ENCODE results near the gene PAX3. TPM values are rescaled to one million over a fixed set of nuclear protein-coding genes. Genes with fewer than 3 reads are reported as not detected.
A peak's percentile ranks its signal among the peaks of the same experiment; 100 is the strongest.

Gene PAX3
- total and polyA plus RNA-seq, 2 donors: 3.3 TPM; not detected in 1

GRCh38 chr2:222297600-222297935 lies 1.2 kb downstream of the PAX3 start:
- no peaks in the 10 kb centered on the region for H3K4me1 ChIP-seq (ENCODE audit: insufficient read depth)

GRCh38 chr2:222296911-222297599 lies 1.7 kb downstream of the PAX3 start:
- Histone ChIP-seq H3K4me1 (ENCODE audit: insufficient read depth) (no peaks in the 10 kb centered on the region), H3K36me3 (ENCODE audit: insufficient read depth) (no peaks in the 10 kb centered on the region), H3K4me3 (ENCODE audit: low read depth, low read length) (no peak overlapping the region), H3K27ac (ENCODE audit: low read depth) (no peak overlapping the region)
- 10% methylated on average over 36 of the region's 36 CpGs for WGBS
- DNase-seq (ENCODE audit: extremely low spot score): no peak

More at GRCh38 chr2:222297600-222297935, 1.2 kb downstream of the PAX3 start:
- WGBS: 14% methylated on average over 6 of the region's 6 CpGs
- H3K36me3 ChIP-seq (ENCODE audit: insufficient read depth): no peaks in the 10 kb centered on the region
- no peak overlapping the region for H3K27ac ChIP-seq (ENCODE audit: low read depth)
- DNase-seq (ENCODE audit: extremely low spot score): no peak
- no peak overlapping the region for H3K4me3 ChIP-seq (ENCODE audit: low read depth, low read length)

GRCh38 chr2:222296311-222296741 lies 2.5 kb downstream of the PAX3 start:
- 11% methylated on average over 6 of the region's 6 CpGs for WGBS
- no peak overlapping the region for H3K4me3 ChIP-seq (ENCODE audit: low read depth, low read length)
- no peaks in the 10 kb centered on the region for H3K36me3 ChIP-seq (ENCODE audit: insufficient read depth)
- no peak for DNase-seq (ENCODE audit: extremely low spot score)
- no peaks in the 10 kb centered on the region for H3K4me1 ChIP-seq (ENCODE audit: insufficient read depth)
- H3K27ac ChIP-seq (ENCODE audit: low read depth): no peak overlapping the region

- 4% methylated on average over 33 of the region's 33 CpGs for WGBS
- no peak for DNase-seq (ENCODE audit: extremely low spot score)
- peaks cover 3% of the 10 kb centered on the region for H3K4me1 ChIP-seq (ENCODE audit: insufficient read depth)
Measured at GRCh38 chr2:222295368-222296062, 3.3 kb downstream of the PAX3 start.

GRCh38 chr2:222294996-222295367 lies 3.8 kb downstream of the PAX3 start:
- H3K36me3 ChIP-seq (ENCODE audit: insufficient read depth): no peaks in the 10 kb centered on the region
- H3K4me3 ChIP-seq (ENCODE audit: low read depth, low read length): no peak overlapping the region
- WGBS: 4% methylated on average over 27 of the region's 27 CpGs
- peaks cover 3% of the 10 kb centered on the region for H3K4me1 ChIP-seq (ENCODE audit: insufficient read depth)
- DNase-seq (ENCODE audit: extremely low spot score): no peak
- H3K27ac ChIP-seq (ENCODE audit: low read depth): no peak overlapping the region

More at GRCh38 chr2:222295368-222296062, 3.3 kb downstream of the PAX3 start:
- Histone ChIP-seq H3K36me3 (ENCODE audit: insufficient read depth) (no peaks in the 10 kb centered on the region), H3K27ac (ENCODE audit: low read depth) (no peak overlapping the region), H3K4me3 (ENCODE audit: low read depth, low read length) (peak overlapping the region; percentile 15)

GRCh38 chr2:222293660-222294630 lies 4.9 kb downstream of the PAX3 start:
- Histone ChIP-seq H3K27ac (ENCODE audit: low read depth) (no peak overlapping the region), H3K4me3 (ENCODE audit: low read depth, low read length) (no peak overlapping the region), H3K4me1 (ENCODE audit: insufficient read depth) (peaks cover 3% of the 10 kb centered on the region), H3K36me3 (ENCODE audit: insufficient read depth) (no peaks in the 10 kb centered on the region)
- DNase-seq (ENCODE audit: extremely low spot score): no peak
- 12% methylated on average over 36 of the region's 36 CpGs for WGBS

- DNase-seq (ENCODE audit: extremely low spot score): no peak
- no peak overlapping the region for H3K27ac ChIP-seq (ENCODE audit: low read depth)
- H3K36me3 ChIP-seq (ENCODE audit: insufficient read depth): no peaks in the 10 kb centered on the region
- 41% methylated on average over 14 of the region's 14 CpGs for WGBS
- peaks cover 3% of the 10 kb centered on the region for H3K4me1 ChIP-seq (ENCODE audit: insufficient read depth)
- no peak overlapping the region for H3K4me3 ChIP-seq (ENCODE audit: low read depth, low read length)
Measured at GRCh38 chr2:222292149-222293134, 6.4 kb downstream of the PAX3 start.

GRCh38 chr2:222291485-222291841 lies 7.3 kb downstream of the PAX3 start:
- Histone ChIP-seq H3K4me3 (ENCODE audit: low read depth, low read length) (no peak overlapping the region), H3K4me1 (ENCODE audit: insufficient read depth) (peaks cover 3% of the 10 kb centered on the region), H3K27ac (ENCODE audit: low read depth) (no peak overlapping the region), H3K36me3 (ENCODE audit: insufficient read depth) (no peaks in the 10 kb centered on the region)
- WGBS: 11% methylated on average over 4 of the region's 4 CpGs
- no peak for DNase-seq (ENCODE audit: extremely low spot score)

- WGBS: 2% methylated on average over 45 of the region's 45 CpGs
- no peak for DNase-seq (ENCODE audit: extremely low spot score)
- Histone ChIP-seq H3K36me3 (ENCODE audit: insufficient read depth) (no peaks in the 10 kb centered on the region), H3K4me3 (ENCODE audit: low read depth, low read length) (no peak overlapping the region), H3K27ac (ENCODE audit: low read depth) (no peak overlapping the region), H3K4me1 (ENCODE audit: insufficient read depth) (peaks cover 3% of the 10 kb centered on the region)
Measured at GRCh38 chr2:222290736-222291484, 7.9 kb downstream of the PAX3 start.

- 13% methylated on average over 7 of the region's 7 CpGs for WGBS
- no peak overlapping the region for H3K4me3 ChIP-seq (ENCODE audit: low read depth, low read length)
- H3K4me1 ChIP-seq (ENCODE audit: insufficient read depth): peaks cover 3% of the 10 kb centered on the region
- no peaks in the 10 kb centered on the region for H3K36me3 ChIP-seq (ENCODE audit: insufficient read depth)
- no peak overlapping the region for H3K27ac ChIP-seq (ENCODE audit: low read depth)
- no peak for DNase-seq (ENCODE audit: extremely low spot score)
Measured at GRCh38 chr2:222290401-222290735, 8.4 kb downstream of the PAX3 start.

GRCh38 chr2:222289278-222290160 lies 9.3 kb downstream of the PAX3 start:
- Histone ChIP-seq H3K36me3 (ENCODE audit: insufficient read depth) (no peaks in the 10 kb centered on the region), H3K27ac (ENCODE audit: low read depth) (no peak overlapping the region), H3K4me1 (ENCODE audit: insufficient read depth) (peaks cover 3% of the 10 kb centered on the region), H3K4me3 (ENCODE audit: low read depth, low read length) (no peak overlapping the region)
- DNase-seq (ENCODE audit: extremely low spot score): no peak
- 10% methylated on average over 30 of the region's 30 CpGs for WGBS
